T-helper 17 cell (primary cell): Measurements from ENCODE around the gene SNPH. TPM values are rescaled to one million over a fixed set of nuclear protein-coding genes. Genes with fewer than 3 reads are reported as not detected.

Experiments
- ATAC-seq: fragments of 150-1000 bp; cut with Tn5 transposase; 2 replicates; pipeline ENCODE4 v1.10.0; 2021; ENCODE audit warnings: mild to moderate bottlenecking, moderate library complexity
- DNase-seq, 3 donors: peaks; one replicate each; pipeline versions ENCODE4 v3.0.0 to v3.0.0-alpha.2; 2020 to 2021
- H3K9me3 ChIP-seq: one replicate; pipeline ENCODE4 v1.7.0; 2013; ENCODE audit warnings: low read length, mild to moderate bottlenecking; ENCODE audit not compliant: control insufficient read depth, poor library complexity, severe bottlenecking
- H3K27ac Mint-ChIP-seq: one replicate; pipeline ENCODE4 v1.8.0; 2022; ENCODE audit warnings: mild to moderate bottlenecking, moderate library complexity, mixed read lengths
- H3K27me3 Mint-ChIP-seq: one replicate; pipeline ENCODE4 v1.8.0; 2022; ENCODE audit warnings: mixed read lengths
- H3K36me3 Mint-ChIP-seq: one replicate; pipeline ENCODE4 v1.8.0; 2022; ENCODE audit warnings: low read depth, mixed read lengths
- H3K4me1 Mint-ChIP-seq: one replicate; pipeline ENCODE4 v1.8.0; 2022; ENCODE audit warnings: mild to moderate bottlenecking, mixed read lengths
- H3K4me3 Mint-ChIP-seq: one replicate; pipeline ENCODE4 v1.8.0; 2022; ENCODE audit warnings: mild to moderate bottlenecking, moderate library complexity, mixed read lengths
- total RNA-seq, 4 donors: library from RNA in 2 of 4; stranded (reverse) in 2 of 4; gene quantifications; one replicate each; pipeline ENCODE4 v1.2.3 and lab custom pipeline; 2022 to 2026

SNPH gene
- total RNA-seq, 2 donors from 2014 or later: 6.7 to 9.4 TPM

DNA sequence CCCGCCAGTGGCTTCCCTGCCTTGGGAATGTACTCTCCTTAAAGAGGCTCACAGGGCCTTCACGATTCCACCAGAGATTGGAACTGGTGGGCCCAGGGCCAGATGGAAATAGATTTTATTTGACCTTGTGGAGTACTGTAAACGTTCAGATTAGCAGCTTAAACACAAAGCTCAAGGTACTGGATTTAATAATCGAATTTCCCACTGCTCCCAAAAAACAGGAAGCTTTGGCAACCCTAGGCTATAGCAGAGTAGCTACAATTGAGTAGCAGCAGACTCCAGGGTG, 55.5 kb downstream of the SNPH start:
- DNase-seq: no peak
- H3K27ac Mint-ChIP-seq: no peak overlapping the region
- H3K27me3 Mint-ChIP-seq: no peaks in the 10 kb centered on the region
- peaks cover 3% of the 10 kb centered on the region for H3K4me1 Mint-ChIP-seq
- H3K9me3 ChIP-seq: no peaks in the 10 kb centered on the region
- H3K36me3 Mint-ChIP-seq: peaks cover 3% of the 10 kb centered on the region
- no peak for ATAC-seq
- no peak overlapping the region for H3K4me3 Mint-ChIP-seq

GRCh38 chr20:1322511-1323245, 56.6 kb downstream of the SNPH start:
- peaks cover 3% of the 10 kb centered on the region for H3K36me3 Mint-ChIP-seq
- H3K9me3 ChIP-seq: no peaks in the 10 kb centered on the region
- ATAC-seq (no peak), DNase-seq (no peak)
- H3K4me1 Mint-ChIP-seq: peaks cover 11% of the 10 kb centered on the region
- no peak overlapping the region for H3K27ac Mint-ChIP-seq
- no peaks in the 10 kb centered on the region for H3K27me3 Mint-ChIP-seq
- no peak overlapping the region for H3K4me3 Mint-ChIP-seq

GRCh38 chr20:1323256-1323655, 57.2 kb downstream of the SNPH start:
- DNase-seq: peak in 1 of 3 donors; percentile 3
- H3K27ac Mint-ChIP-seq: no peak overlapping the region

GRCh38 chr20:1323830-1324597, 57.9 kb downstream of the SNPH start:
- no peak for ATAC-seq

More at GRCh38 chr20:1323256-1323655, 57.2 kb downstream of the SNPH start:
- no peaks in the 10 kb centered on the region for H3K9me3 ChIP-seq
- ATAC-seq: no peak
- Mint-ChIP-seq H3K27me3 (no peaks in the 10 kb centered on the region), H3K4me3 (no peak overlapping the region), H3K4me1 (peaks cover 16% of the 10 kb centered on the region), H3K36me3 (peaks cover 3% of the 10 kb centered on the region)

GRCh38 chr20:1324598-1325172, 58.6 kb downstream of the SNPH start:
- no peak for ATAC-seq

More at GRCh38 chr20:1323830-1324597, 57.9 kb downstream of the SNPH start:
- H3K36me3 Mint-ChIP-seq: peaks cover 3% of the 10 kb centered on the region
- no peaks in the 10 kb centered on the region for H3K9me3 ChIP-seq
- no peaks in the 10 kb centered on the region for H3K27me3 Mint-ChIP-seq
- H3K27ac Mint-ChIP-seq: no peak overlapping the region
- peak in 1 of 3 donors; percentile 1 for DNase-seq
- peaks cover 16% of the 10 kb centered on the region for H3K4me1 Mint-ChIP-seq
- no peak overlapping the region for H3K4me3 Mint-ChIP-seq

DNA sequence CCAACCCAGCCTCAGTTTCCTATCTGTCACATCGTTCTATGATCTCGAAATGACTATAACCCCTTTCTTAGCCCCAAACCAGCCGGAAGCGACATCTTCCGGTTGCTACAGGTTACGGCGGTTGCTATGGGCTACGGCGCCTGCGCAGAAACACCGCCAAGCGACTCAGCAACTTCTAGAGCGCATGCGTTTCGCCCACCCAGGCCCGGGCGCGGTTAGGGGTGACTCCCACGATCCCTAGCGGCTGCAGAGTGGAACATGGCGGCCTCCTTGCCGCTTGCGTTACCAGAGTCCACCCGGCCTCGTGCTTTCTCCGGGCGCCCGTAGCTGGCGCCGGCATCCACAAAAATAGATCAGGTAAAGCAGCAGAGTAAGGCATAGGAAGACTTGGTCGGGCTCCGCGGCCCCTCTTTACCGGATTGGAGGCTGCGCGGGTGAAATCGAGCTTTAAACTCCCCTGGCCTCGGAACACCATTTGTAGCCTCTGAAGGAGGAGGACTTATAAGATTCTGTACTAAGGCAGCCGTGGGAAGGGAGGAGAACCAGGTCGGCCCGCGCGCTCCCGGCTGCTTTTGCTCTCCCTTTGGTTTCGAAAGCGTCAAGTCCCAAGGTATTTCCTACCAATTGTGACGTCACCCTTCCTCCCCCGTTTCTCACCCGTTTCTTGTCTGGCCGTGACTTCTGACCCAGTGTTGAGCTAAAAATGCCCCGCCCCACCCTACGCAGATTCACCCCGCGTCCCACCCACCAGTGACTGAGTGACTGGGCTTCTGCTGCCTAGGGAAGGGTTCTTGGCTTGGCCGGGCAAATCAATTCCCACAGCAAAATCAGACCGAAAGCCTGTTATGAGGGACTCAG, 59.3 kb downstream of the SNPH start:
- H3K4me3 Mint-ChIP-seq: no peak overlapping the region
- ATAC-seq (peak; percentile 89), DNase-seq (peak; percentile 97 to 99 (median 98))
- peaks cover 27% of the 10 kb centered on the region for H3K4me1 Mint-ChIP-seq
- no peaks in the 10 kb centered on the region for H3K9me3 ChIP-seq
- no peak overlapping the region for H3K27ac Mint-ChIP-seq
- no peaks in the 10 kb centered on the region for H3K27me3 Mint-ChIP-seq
- peaks cover 4% of the 10 kb centered on the region for H3K36me3 Mint-ChIP-seq

More at GRCh38 chr20:1324598-1325172, 58.6 kb downstream of the SNPH start:
- Mint-ChIP-seq H3K27ac (no peak overlapping the region), H3K4me1 (peaks cover 22% of the 10 kb centered on the region), H3K4me3 (no peak overlapping the region), H3K27me3 (no peaks in the 10 kb centered on the region), H3K36me3 (peaks cover 3% of the 10 kb centered on the region)
- no peaks in the 10 kb centered on the region for H3K9me3 ChIP-seq
- DNase-seq: peak in 1 of 3 donors; percentile 32

GRCh38 chr20:1326031-1326930, 60.2 kb downstream of the SNPH start:
- Mint-ChIP-seq H3K27ac (no peak overlapping the region), H3K4me1 (peaks cover 33% of the 10 kb centered on the region), H3K27me3 (no peaks in the 10 kb centered on the region), H3K4me3 (no peak overlapping the region), H3K36me3 (peaks cover 4% of the 10 kb centered on the region)
- DNase-seq (no peak), ATAC-seq (no peak)
- no peaks in the 10 kb centered on the region for H3K9me3 ChIP-seq

DNA sequence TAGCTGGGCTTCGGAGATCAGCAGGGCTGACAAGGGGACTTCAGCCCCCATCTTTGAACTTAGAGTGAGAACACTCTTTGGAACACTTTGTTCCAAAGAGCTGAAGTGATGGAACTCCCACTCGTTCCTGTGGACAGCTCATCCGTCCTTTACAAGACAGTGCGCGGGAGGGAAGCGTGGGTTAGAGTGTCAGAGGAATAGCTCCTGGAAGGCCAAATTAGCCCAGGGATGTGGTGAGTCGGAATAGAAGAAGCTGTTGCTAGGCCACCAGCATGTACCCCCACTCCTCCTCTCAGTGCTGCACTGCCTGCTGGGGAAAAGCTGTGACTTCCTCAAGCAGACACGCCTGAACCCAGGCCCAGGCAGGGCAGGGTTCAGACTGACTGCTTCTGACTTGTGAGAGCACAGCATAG, 61.2 kb downstream of the SNPH start:
- no peak overlapping the region for H3K27ac Mint-ChIP-seq
- ATAC-seq (no peak), DNase-seq (no peak)
- H3K27me3 Mint-ChIP-seq: no peaks in the 10 kb centered on the region
- peaks cover 2% of the 10 kb centered on the region for H3K36me3 Mint-ChIP-seq
- H3K9me3 ChIP-seq: no peaks in the 10 kb centered on the region
- H3K4me3 Mint-ChIP-seq: no peak overlapping the region
- H3K4me1 Mint-ChIP-seq: peaks cover 31% of the 10 kb centered on the region

GRCh38 chr20:1327827-1328679, 62.0 kb downstream of the SNPH start:
- peaks cover 2% of the 10 kb centered on the region for H3K36me3 Mint-ChIP-seq
- no peak for ATAC-seq

DNA sequence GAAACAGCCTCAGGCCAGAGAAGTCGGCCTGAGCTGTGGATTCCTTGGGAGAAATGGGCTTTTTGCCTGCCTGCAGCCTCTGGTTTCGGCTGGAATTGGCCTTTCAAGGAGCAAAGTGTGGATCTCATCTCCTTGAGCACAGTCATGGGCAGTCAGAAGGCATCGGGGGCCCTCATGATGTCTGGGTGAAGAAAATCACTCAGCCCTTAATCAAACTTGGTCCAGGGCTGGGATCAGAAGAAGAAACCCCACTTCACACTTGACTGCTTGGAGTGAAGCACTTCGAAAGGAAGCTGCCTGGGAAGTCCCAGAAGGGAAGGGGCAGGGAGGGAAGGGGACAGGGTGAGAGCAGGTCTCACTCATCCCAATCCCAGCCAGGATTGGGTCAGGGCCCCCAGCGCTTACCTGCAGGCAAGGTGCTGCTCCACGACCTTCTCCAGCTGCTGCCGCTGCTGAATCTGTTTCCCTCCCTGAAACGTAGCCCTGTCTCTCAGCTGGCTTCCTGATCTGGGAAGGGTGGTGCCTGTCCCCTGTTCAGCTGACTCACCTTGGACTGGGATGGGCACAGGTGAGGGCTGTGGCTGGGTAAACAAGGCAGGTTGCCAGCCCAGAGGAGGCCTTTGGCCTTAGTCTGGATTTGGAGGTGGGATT, 62.7 kb downstream of the SNPH start, which contains the start of gene SDCBP2:
TSS of gene SDCBP2 (minus strand) at position 460 of the 651 bp plus-strand sequence. CDS start 8,723 bp downstream, outside the sequence.
- DNase-seq: no peak
- Mint-ChIP-seq H3K4me3 (peak within 1 kb of the TSS; percentile 5), H3K27me3 (no peaks in the 10 kb centered on the region), H3K36me3 (peaks cover 2% of the 10 kb centered on the region), H3K27ac (no peak within 1 kb of the TSS), H3K4me1 (peaks cover 33% of the 10 kb centered on the region)
- no peaks in the 10 kb centered on the region for H3K9me3 ChIP-seq
- ATAC-seq: no peak

More at GRCh38 chr20:1327827-1328679, 62.0 kb downstream of the SNPH start:
- H3K9me3 ChIP-seq: no peaks in the 10 kb centered on the region
- DNase-seq: no peak
- H3K27me3 Mint-ChIP-seq: no peaks in the 10 kb centered on the region
- no peak overlapping the region for H3K27ac Mint-ChIP-seq
- no peak overlapping the region for H3K4me3 Mint-ChIP-seq
- peaks cover 33% of the 10 kb centered on the region for H3K4me1 Mint-ChIP-seq
